ENCODE results near the gene CFAP410. TPM values are rescaled to one million over a fixed set of nuclear protein-coding genes. Genes with fewer than 3 reads are reported as not detected.
"Not testable (repeated sequence)": the region's sequence is repeated elsewhere in the genome, so short reads cannot be mapped to it uniquely, and the experiment has no call there.

Gene CFAP410
- total RNA-seq, 6 donors from 2014 or later: 34.4 to 85.9 (median 48.4) TPM

GRCh38 chr21:44286716-44287632 is 52.2 kb downstream of the CFAP410 start:
- DNase-seq (peak in 1 of 2 donors; percentile 77), ATAC-seq (ENCODE audit: low FRiP score in 2 of 2) (no peak)
- H3K27ac ChIP-seq: no peak overlapping the region

GRCh38 chr21:44286086-44286715 is 53.0 kb downstream of the CFAP410 start:
- no peak overlapping the region for H3K4me3 ChIP-seq
- peak in 1 of 2 donors; percentile 66 for DNase-seq
- no peaks in the 10 kb centered on the region for H3K36me3 ChIP-seq
- peaks cover 5 to 12% (median 8%) of the 10 kb centered on the region in 4 donors for H3K4me1 ChIP-seq
- ATAC-seq (ENCODE audit: low FRiP score in 2 of 2): no peak
- H3K27me3 ChIP-seq: peaks cover 0 to 20% (median 3%) of the 10 kb centered on the region in 4 donors
- TF ChIP-seq, protein P1, sequence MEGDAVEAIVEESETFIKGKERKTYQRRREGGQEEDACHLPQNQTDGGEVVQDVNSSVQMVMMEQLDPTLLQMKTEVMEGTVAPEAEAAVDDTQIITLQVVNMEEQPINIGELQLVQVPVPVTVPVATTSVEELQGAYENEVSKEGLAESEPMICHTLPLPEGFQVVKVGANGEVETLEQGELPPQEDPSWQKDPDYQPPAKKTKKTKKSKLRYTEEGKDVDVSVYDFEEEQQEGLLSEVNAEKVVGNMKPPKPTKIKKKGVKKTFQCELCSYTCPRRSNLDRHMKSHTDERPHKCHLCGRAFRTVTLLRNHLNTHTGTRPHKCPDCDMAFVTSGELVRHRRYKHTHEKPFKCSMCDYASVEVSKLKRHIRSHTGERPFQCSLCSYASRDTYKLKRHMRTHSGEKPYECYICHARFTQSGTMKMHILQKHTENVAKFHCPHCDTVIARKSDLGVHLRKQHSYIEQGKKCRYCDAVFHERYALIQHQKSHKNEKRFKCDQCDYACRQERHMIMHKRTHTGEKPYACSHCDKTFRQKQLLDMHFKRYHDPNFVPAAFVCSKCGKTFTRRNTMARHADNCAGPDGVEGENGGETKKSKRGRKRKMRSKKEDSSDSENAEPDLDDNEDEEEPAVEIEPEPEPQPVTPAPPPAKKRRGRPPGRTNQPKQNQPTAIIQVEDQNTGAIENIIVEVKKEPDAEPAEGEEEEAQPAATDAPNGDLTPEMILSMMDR (IDR thresholded peaks at IDR 0.05): no peak
- TF ChIP-seq EP300 (IDR thresholded peaks at IDR 0.05) (no peak), POLR2A (IDR thresholded peaks at IDR 0.05) (no peak), POLR2AphosphoS5 (IDR thresholded peaks at IDR 0.05) (no peak)
- no peak overlapping the region for H3K27ac ChIP-seq
- 66 to 76% methylated on average over 6 to 18 of the region's 21 CpGs for WGBS, 2 donors
- no peaks in the 10 kb centered on the region for H3K9me3 ChIP-seq

More at GRCh38 chr21:44286716-44287632, 52.2 kb downstream of the CFAP410 start:
- peaks cover 5 to 12% (median 8%) of the 10 kb centered on the region in 4 donors for H3K4me1 ChIP-seq
- WGBS, 2 donors: 57 to 68% methylated on average over 3 to 31 of the region's 31 CpGs
- H3K27me3 ChIP-seq: peaks cover 0 to 20% (median 3%) of the 10 kb centered on the region in 4 donors
- H3K9me3 ChIP-seq: no peaks in the 10 kb centered on the region
- H3K4me3 ChIP-seq: no peak overlapping the region
- no peaks in the 10 kb centered on the region for H3K36me3 ChIP-seq
- TF ChIP-seq POLR2AphosphoS5 (IDR thresholded peaks at IDR 0.05): no peak
- TF ChIP-seq POLR2A (IDR thresholded peaks at IDR 0.05): no peak
- TF ChIP-seq, protein P1 (IDR thresholded peaks at IDR 0.05): no peak
- TF ChIP-seq EP300 (IDR thresholded peaks at IDR 0.05): no peak

DNA sequence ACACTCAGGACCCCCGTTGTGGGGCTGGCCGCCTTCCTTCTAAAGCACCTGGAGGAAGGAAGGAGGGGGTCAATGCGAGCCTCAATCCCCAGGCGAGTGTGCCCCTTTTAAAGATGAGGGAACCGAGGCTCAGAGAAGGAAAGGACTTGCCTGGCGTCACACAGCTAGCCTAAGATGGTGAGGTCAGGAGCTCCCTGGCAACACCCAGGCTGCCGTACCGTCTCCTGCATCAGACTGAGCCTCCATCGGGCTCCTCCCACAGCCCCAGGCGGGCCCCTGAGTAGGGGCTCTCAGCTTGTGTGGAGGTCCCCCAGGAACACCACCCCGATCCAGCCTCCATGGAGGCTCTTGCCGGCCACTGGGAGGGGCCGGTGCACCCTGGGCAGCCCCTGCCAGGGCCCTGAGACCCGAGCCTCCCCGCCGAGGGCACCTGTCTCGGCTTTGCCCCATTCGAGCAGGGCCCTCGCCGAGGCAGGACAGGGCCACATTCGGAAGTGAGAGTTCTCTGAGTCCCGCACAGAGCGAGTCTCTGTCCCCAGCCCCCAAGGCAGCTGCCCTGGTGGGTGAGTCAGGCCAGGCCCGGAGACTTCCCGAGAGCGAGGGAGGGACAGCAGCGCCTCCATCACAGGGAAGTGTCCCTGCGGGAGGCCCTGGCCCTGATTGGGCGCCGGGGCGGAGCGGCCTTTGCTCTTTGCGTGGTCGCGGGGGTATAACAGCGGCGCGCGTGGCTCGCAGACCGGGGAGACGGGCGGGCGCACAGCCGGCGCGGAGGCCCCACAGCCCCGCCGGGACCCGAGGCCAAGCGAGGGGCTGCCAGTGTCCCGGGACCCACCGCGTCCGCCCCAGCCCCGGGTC is 53.8 kb downstream of the CFAP410 start, which contains the start of gene AIRE:
TSS of gene AIRE (plus strand) at position 739 of the 855 bp plus-strand sequence. CDS start 131 bp downstream, outside the sequence.
- peak within 1 kb of the TSS in 1 of 4 donors; percentile 17 for H3K4me3 ChIP-seq
- no peak within 1 kb of the TSS for H3K27ac ChIP-seq
- H3K9me3 ChIP-seq: no peaks in the 10 kb centered on the region
- 49 to 94% methylated on average over 5 to 42 of the region's 56 CpGs for WGBS, 2 donors
- H3K36me3 ChIP-seq: no peaks in the 10 kb centered on the region
- peak in 1 of 2 donors; percentile 84 for DNase-seq
- peaks cover 0 to 20% (median 3%) of the 10 kb centered on the region in 4 donors for H3K27me3 ChIP-seq
- H3K4me1 ChIP-seq: peaks cover 5 to 12% (median 8%) of the 10 kb centered on the region in 4 donors
- peak in 1 of 2 donors; percentile 29 for ATAC-seq (ENCODE audit: low FRiP score in 2 of 2)
- TF ChIP-seq, protein P1 (IDR thresholded peaks at IDR 0.05): no peak
- TF ChIP-seq EP300 (IDR thresholded peaks at IDR 0.05) (no peak), POLR2A (IDR thresholded peaks at IDR 0.05) (no peak), POLR2AphosphoS5 (IDR thresholded peaks at IDR 0.05) (no peak)

GRCh38 chr21:44283948-44284347 is 55.2 kb downstream of the CFAP410 start:
- DNase-seq: peak in 1 of 2 donors; percentile 55

GRCh38 chr21:44283211-44283785 is 55.9 kb downstream of the CFAP410 start:
- WGBS, 2 donors: 48 to 65% methylated on average over 11 of the region's 11 CpGs
- Histone ChIP-seq H3K4me1 (peaks cover 5 to 12% (median 8%) of the 10 kb centered on the region in 4 donors), H3K27me3 (peaks cover 0 to 20% (median 3%) of the 10 kb centered on the region in 4 donors)
- not testable (repeated sequence) for H3K9me3 ChIP-seq; H3K36me3 ChIP-seq; H3K4me3 ChIP-seq; DNase-seq; ATAC-seq (ENCODE audit: low FRiP score in 2 of 2); H3K27ac ChIP-seq

More at GRCh38 chr21:44283948-44284347, 55.2 kb downstream of the CFAP410 start:
- Histone ChIP-seq H3K27me3 (peaks cover 0 to 20% (median 3%) of the 10 kb centered on the region in 4 donors), H3K4me1 (peaks cover 5 to 12% (median 8%) of the 10 kb centered on the region in 4 donors), H3K36me3 (no peaks in the 10 kb centered on the region), H3K9me3 (no peaks in the 10 kb centered on the region), H3K4me3 (no peak overlapping the region), H3K27ac (no peak overlapping the region)
- 55 to 58% methylated on average over 11 of the region's 11 CpGs for WGBS, 2 donors
- no peak for ATAC-seq (ENCODE audit: low FRiP score in 2 of 2)
- no peak for TF ChIP-seq EP300 (IDR thresholded peaks at IDR 0.05)
- no peak for TF ChIP-seq POLR2A (IDR thresholded peaks at IDR 0.05)
- no peak for TF ChIP-seq POLR2AphosphoS5 (IDR thresholded peaks at IDR 0.05)
- TF ChIP-seq, protein P1 (IDR thresholded peaks at IDR 0.05): no peak

Measured in upper lobe of left lung (tissue), 6 donors.